Large intestine (tissue), 12 donors: ENCODE measurements around the gene RASSF10. TPM values are rescaled to one million over a fixed set of nuclear protein-coding genes. Genes with fewer than 3 reads are reported as not detected.
A peak's percentile ranks its signal among the peaks of the same experiment; 100 is the strongest.

Experiments
- DNase-seq, 2 donors: peaks; one replicate each; pipeline versions ENCODE4 v3.0.0 to v3.0.0-alpha.2; 2013
- H3K27ac ChIP-seq: one replicate; pipeline ENCODE4 v1.5.1; 2013; ENCODE audit warnings: low read length
- H3K27me3 ChIP-seq: 2 replicates; pipeline ENCODE4 v1.6.1; 2013; ENCODE audit warnings: low read length; ENCODE audit not compliant: control insufficient read depth, insufficient read depth
- H3K36me3 ChIP-seq: 2 replicates; pipeline ENCODE4 v1.6.1; 2013; ENCODE audit warnings: low read length; ENCODE audit not compliant: control insufficient read depth, insufficient read depth
- H3K4me1 ChIP-seq: one replicate; pipeline ENCODE4 v1.6.1; 2013; ENCODE audit warnings: low read length; ENCODE audit not compliant: control insufficient read depth, insufficient read depth
- H3K4me3 ChIP-seq: one replicate; pipeline ENCODE4 v1.5.1; 2013; ENCODE audit warnings: low read length
- H3K9me3 ChIP-seq: one replicate; pipeline ENCODE4 v1.6.1; 2013; ENCODE audit warnings: mild to moderate bottlenecking, low read depth, low read length, moderate library complexity; ENCODE audit not compliant: control insufficient read depth
- WGBS: methylation state at CpG from one replicate; pipeline ENCODE4 v1.1.5; 2013; ENCODE audit warnings: low lambda C conversion rate; ENCODE audit not compliant: insufficient coverage; 5-methylcytosine and 5-hydroxymethylcytosine counted together
- long read RNA-seq, 11 donors: transcript quantifications; one replicate each; lab custom pipeline, GENCODE V29; 2026
- polyA plus RNA-seq: library from polyadenylated mRNA; unstranded; fragments of 120-200 nt; gene quantifications from one replicate; pipeline ENCODE4 v1.2.1, GENCODE V29; 2013

The RASSF10 gene
- 3.6 TPM for polyA plus RNA-seq
- long read RNA-seq, donor 1, partial matches to known transcripts: 0 of 1 reads
- long read RNA-seq, donor 1, other reads (novel, unspliced or antisense): 0 of 1 reads
- long read RNA-seq, donor 2, partial matches to known transcripts: 0 of 3 reads
- long read RNA-seq, donor 2, other reads (novel, unspliced or antisense): 0 of 3 reads
- long read RNA-seq, donor 3: 0 reads
- long read RNA-seq, donor 4, partial matches to known transcripts: 0 of 2 reads
- long read RNA-seq, donor 4, other reads (novel, unspliced or antisense): 0 of 2 reads
- long read RNA-seq, donor 5, partial matches to known transcripts: 0 of 3 reads
- long read RNA-seq, donor 5, other reads (novel, unspliced or antisense): 0 of 3 reads
- long read RNA-seq, donor 6, partial matches to known transcripts: 0 of 3 reads
- long read RNA-seq, donor 6, other reads (novel, unspliced or antisense): 0 of 3 reads
- long read RNA-seq, donor 7: 0 reads
- long read RNA-seq, donor 8, partial matches to known transcripts: 0 of 3 reads
- long read RNA-seq, donor 8, other reads (novel, unspliced or antisense): 0 of 3 reads
- long read RNA-seq, donor 9, partial matches to known transcripts: 0 of 1 reads
- long read RNA-seq, donor 9, other reads (novel, unspliced or antisense): 0 of 1 reads
- long read RNA-seq, donor 10, transcript RASSF10-201 (1 exons, 2,530 nt): major isoform, 5 of 5 reads
- long read RNA-seq, donor 10, partial matches to known transcripts: 0 of 5 reads
- long read RNA-seq, donor 10, other reads (novel, unspliced or antisense): 0 of 5 reads
- long read RNA-seq, donor 11, partial matches to known transcripts: 0 of 3 reads
- long read RNA-seq, donor 11, other reads (novel, unspliced or antisense): 0 of 3 reads

GRCh38 chr11:13008625-13009475, at the start of gene RASSF10:
RASSF10 (plus strand) TSS chr11:13009316; CDS start chr11:13009577, 261 bp downstream.
- no CpG with 5 or more reads among the region's 68 CpGs for WGBS
- H3K4me3 ChIP-seq: peak within 1 kb of the TSS; percentile 55
- H3K27me3 ChIP-seq: peaks cover 40% of the 10 kb centered on the region
- no peaks in the 10 kb centered on the region for H3K36me3 ChIP-seq
- peak; percentile 76 to 89 for DNase-seq
- peak within 1 kb of the TSS; percentile 31 for H3K27ac ChIP-seq
- H3K4me1 ChIP-seq: peaks cover 38% of the 10 kb centered on the region
- H3K9me3 ChIP-seq: peaks cover 9% of the 10 kb centered on the region

- no peak for DNase-seq
- Histone ChIP-seq H3K27me3 (no peaks in the 10 kb centered on the region), H3K4me3 (no peak overlapping the region), H3K36me3 (no peaks in the 10 kb centered on the region), H3K27ac (no peak overlapping the region), H3K4me1 (peaks cover 5% of the 10 kb centered on the region), H3K9me3 (no peaks in the 10 kb centered on the region)
- no CpG with 5 or more reads among the region's 2 CpGs for WGBS
Observed at GRCh38 chr11:12961615-12962014, 47.5 kb upstream of the RASSF10 start.

GRCh38 chr11:12962306-12962705, 46.8 kb upstream of the RASSF10 start:
- Histone ChIP-seq H3K4me3 (no peak overlapping the region), H3K4me1 (peaks cover 5% of the 10 kb centered on the region), H3K27ac (no peak overlapping the region), H3K36me3 (no peaks in the 10 kb centered on the region), H3K27me3 (no peaks in the 10 kb centered on the region), H3K9me3 (no peaks in the 10 kb centered on the region)
- 75% methylated on average over 1 of the region's 10 CpGs for WGBS
- no peak for DNase-seq

- H3K9me3 ChIP-seq: no peaks in the 10 kb centered on the region
- H3K27ac ChIP-seq: no peak overlapping the region
- H3K36me3 ChIP-seq: no peaks in the 10 kb centered on the region
- no peak for DNase-seq
- H3K4me3 ChIP-seq: no peak overlapping the region
- peaks cover 5% of the 10 kb centered on the region for H3K4me1 ChIP-seq
- H3K27me3 ChIP-seq: no peaks in the 10 kb centered on the region
- WGBS: no CpG with 5 or more reads among the region's 5 CpGs
Observed at GRCh38 chr11:12963051-12963450, 46.1 kb upstream of the RASSF10 start.

DNA sequence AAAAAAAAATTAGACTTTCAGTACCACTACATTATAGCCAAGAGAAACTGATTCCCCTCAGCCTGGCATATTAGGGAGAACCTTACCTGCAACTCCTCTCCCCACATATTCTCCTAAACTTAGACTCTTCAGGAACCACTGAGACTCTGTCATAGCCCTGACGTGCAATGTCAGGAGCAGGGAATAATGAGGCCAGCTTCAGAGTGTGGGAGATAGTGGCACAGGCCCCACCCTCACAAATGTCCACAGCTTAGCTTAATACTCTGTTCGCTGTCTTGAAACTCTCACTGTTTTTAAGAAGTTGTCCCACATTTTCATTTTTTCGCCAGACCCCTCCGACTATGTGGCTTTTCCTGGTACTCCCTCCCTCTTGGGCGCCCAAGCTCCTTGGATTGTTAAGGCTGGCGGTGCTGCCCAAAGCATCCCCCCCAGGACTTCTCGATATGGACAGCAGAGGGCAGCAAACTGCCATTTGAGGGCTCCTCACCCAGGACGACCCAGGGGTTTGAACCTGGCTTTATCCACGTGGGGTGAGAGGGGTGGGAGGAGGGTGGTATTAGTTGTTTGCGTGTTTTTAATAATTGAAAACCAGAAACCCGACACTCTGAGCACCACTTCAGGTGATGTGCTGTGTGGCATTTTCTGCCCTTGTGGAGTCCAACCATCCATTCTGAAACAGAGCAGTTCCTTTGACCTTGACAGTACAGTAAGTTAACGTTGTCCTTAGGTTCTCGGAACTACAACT, 45.2 kb upstream of the RASSF10 start:
- no CpG with 5 or more reads among the region's 13 CpGs for WGBS
- no peak overlapping the region for H3K27ac ChIP-seq
- no peak overlapping the region for H3K4me3 ChIP-seq
- H3K9me3 ChIP-seq: no peaks in the 10 kb centered on the region
- DNase-seq: peak; percentile 46 to 53
- no peaks in the 10 kb centered on the region for H3K36me3 ChIP-seq
- no peaks in the 10 kb centered on the region for H3K27me3 ChIP-seq
- peaks cover 5% of the 10 kb centered on the region for H3K4me1 ChIP-seq

DNA sequence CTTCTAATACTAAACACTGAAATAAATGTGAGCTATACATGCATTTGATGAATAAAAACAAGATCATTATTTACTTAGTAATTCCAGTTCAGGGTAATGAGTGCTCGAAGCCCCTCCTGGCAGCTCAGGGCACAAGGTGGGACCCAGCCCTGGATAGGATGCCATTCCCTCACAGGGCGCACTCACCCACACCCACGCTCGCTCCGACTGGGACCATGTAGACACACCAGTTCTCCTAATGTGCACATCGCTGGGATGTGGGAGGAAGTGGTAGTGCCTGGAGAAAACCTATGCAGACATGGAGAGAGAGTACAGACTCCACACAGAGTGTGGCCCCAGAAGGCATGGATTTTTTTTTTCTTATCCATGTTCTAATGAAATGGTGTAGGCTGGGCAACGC, 44.5 kb upstream of the RASSF10 start:
- no peaks in the 10 kb centered on the region for H3K27me3 ChIP-seq
- H3K4me1 ChIP-seq: peaks cover 5% of the 10 kb centered on the region
- WGBS: no CpG with 5 or more reads among the region's 7 CpGs
- no peak overlapping the region for H3K27ac ChIP-seq
- H3K9me3 ChIP-seq: no peaks in the 10 kb centered on the region
- H3K4me3 ChIP-seq: no peak overlapping the region
- DNase-seq: no peak
- H3K36me3 ChIP-seq: no peaks in the 10 kb centered on the region

- H3K27ac ChIP-seq: no peak overlapping the region
- H3K4me3 ChIP-seq: no peak overlapping the region
- 100% methylated on average over 1 of the region's 5 CpGs for WGBS
- H3K9me3 ChIP-seq: no peaks in the 10 kb centered on the region
- DNase-seq: no peak
- no peaks in the 10 kb centered on the region for H3K27me3 ChIP-seq
- no peaks in the 10 kb centered on the region for H3K36me3 ChIP-seq
- H3K4me1 ChIP-seq: peaks cover 5% of the 10 kb centered on the region
Observed at GRCh38 chr11:12966002-12966401, 43.1 kb upstream of the RASSF10 start.

GRCh38 chr11:12968101-12968500, 41.0 kb upstream of the RASSF10 start:
- Histone ChIP-seq H3K9me3 (no peaks in the 10 kb centered on the region), H3K27ac (no peak overlapping the region), H3K36me3 (no peaks in the 10 kb centered on the region), H3K27me3 (no peaks in the 10 kb centered on the region), H3K4me1 (peaks cover 5% of the 10 kb centered on the region), H3K4me3 (no peak overlapping the region)
- WGBS: no CpG with 5 or more reads among the region's 1 CpG
- DNase-seq: no peak

DNA sequence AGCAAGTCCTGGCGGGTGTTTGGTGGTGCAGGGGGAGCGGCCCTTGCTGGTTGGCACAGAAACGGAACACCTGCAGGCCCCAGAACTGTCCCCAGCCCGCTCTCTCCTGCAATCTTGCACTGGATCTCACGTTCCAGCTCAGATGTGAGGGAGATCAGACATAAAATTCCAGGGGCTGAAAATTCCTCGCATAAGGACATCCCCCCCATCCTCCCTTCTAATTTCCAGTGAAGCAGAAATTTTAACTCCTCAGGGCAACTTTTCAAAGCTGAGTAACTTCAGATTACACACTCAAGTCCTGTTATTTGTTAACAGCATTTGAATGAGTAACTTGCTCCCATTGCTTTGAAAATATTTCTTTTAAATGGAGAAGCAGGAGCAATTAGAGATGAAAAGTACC, 40.3 kb upstream of the RASSF10 start:
- DNase-seq: no peak
- no peak overlapping the region for H3K4me3 ChIP-seq

More for the DNA sequence above, 40.3 kb upstream of the RASSF10 start:
- H3K4me1 ChIP-seq: peaks cover 8% of the 10 kb centered on the region
- H3K9me3 ChIP-seq: no peaks in the 10 kb centered on the region
- no CpG with 5 or more reads among the region's 6 CpGs for WGBS
- no peaks in the 10 kb centered on the region for H3K27me3 ChIP-seq
- H3K27ac ChIP-seq: no peak overlapping the region
- no peaks in the 10 kb centered on the region for H3K36me3 ChIP-seq
